ENCODE results near the gene MFSD12.
A peak's percentile ranks its signal among the peaks of the same experiment; 100 is the strongest.

MFSD12 gene

DNA sequence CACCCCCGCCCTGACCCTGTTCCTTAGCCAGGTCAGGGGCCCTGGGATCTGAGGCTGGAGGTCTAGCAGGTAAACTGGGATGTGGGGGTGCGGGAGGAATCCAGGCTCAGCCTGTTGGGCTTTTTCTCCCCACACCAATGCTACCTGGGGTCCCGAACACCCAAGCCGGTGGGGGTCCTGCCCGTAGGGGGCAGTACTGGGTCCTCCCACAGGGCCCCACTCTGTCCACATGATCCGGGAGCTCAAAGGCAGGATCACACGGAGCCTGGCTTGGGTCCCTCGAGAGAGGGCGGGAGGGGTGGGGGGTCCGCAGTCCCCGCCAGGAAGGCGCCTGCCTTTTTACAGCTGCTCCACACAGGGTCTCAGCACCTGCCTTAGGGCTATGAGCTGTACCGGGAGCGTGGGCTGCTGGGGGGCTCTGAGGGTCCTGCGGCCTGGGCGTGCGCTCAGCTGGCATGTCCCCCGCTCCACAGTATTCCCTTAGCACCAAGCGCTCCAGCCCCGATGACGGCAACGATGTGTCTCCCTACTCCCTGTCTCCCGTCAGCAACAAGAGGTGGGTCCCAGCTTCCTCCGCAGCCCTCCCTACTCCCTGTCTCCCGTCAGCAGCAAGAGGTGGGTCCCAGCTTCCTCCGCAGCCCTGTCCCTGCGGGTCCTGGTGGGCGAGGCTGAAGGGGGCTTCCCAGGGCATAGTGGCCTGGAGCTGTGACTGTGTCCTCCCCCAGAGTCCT is 30.7 kb downstream of the MFSD12 start:
- no peak for DNase-seq

GRCh38 chr19:3524904-3525451 is 32.4 kb downstream of the MFSD12 start:
- no peak for DNase-seq

DNA sequence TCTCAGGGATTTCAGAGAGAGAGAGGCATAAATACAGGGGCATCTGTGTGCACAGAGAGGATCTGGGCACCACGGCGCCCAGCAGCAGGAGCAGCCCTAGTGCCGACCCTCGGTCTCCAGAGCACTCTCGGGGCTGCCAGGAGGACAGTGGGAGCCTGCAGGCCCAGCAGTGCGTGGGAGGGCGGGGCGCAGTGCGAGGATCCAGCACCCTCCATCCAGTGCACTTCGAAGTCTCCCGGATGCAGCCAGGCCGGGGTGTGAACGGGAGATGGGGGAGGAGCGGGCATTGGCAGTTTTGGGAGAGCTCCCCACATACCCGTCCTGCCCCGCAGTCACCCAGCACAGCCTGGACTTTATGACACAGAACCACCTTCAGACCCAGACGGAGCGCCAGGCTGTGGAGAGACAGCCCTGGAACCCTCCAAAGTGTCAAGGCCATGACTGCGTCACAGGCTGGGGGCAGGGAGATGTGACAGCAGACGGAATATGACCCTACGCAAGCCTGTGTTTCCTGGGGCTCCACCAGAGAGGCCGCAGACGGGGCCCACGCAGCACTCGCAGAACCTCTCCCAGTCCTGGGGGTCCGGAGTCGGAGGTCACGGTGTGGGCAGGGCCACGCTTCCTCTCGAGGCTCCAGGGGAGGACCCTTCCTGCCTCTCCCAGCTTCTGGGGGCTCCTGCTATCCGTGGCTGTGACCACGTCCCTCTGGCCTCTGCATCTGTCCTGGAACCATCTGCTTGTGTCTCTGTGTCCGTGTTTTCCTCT is 33.1 kb downstream of the MFSD12 start:
- DNase-seq, result no peak

DNA sequence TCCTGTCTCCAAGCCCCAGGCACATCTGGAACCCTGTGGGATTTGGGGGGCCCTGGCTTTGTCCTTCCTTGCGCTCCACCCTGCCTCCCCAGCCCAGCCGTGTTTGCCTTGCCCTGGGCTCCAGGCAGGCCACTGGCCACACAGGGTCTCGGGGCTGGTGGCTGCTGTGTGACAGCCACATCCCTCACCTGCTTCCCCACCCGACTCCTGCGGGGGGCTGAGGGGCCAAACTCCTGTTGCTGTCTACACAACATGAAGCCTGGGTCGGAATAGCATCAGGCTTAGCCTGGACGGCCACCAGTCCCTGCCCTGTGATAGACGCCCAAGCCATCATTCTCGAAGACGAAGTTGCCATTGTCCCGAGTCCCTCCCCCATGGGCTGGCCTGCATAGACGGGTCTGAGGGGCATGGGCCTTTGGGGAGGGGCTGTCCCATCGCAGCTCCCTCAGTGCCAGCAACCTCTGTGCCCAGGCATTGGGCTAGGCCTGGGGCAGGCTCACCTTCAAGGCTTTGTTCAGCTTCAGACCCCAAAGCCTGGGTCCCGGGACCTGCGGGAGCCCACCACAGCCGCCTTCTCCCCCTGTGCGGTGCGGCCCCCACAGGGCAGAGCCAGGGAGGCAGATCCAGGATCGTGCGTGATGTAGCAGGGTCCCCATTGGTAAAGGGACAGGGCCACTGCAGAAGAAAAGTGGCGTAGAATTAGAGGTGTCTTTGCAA is 33.9 kb downstream of the MFSD12 start:
- no peak for DNase-seq

GRCh38 chr19:3522421-3523360 is 34.7 kb downstream of the MFSD12 start:
- no peak for DNase-seq

DNA sequence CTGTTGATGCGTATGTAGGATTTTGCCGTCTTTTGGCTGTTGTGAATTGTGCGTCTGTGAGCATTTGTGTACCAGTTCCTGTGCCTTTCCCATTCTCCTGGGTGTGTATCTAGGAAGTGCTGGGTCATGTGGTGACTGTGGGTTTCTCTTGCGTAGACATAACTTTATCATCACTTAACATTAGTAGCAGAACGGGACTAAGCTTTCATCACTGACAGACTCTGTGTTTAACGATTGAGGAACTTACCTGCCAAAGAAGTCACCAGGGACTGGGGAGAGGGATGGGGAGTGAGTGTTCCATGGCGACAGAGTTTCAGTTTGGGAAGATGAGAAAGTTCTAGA is 36.3 kb downstream of the MFSD12 start:
- DNase-seq, result no peak

GRCh38 chr19:3520166-3521103 is 37.0 kb downstream of the MFSD12 start:
- DNase-seq, result no peak

GRCh38 chr19:3519126-3519525 is 38.3 kb downstream of the MFSD12 start:
- no peak for DNase-seq

DNA sequence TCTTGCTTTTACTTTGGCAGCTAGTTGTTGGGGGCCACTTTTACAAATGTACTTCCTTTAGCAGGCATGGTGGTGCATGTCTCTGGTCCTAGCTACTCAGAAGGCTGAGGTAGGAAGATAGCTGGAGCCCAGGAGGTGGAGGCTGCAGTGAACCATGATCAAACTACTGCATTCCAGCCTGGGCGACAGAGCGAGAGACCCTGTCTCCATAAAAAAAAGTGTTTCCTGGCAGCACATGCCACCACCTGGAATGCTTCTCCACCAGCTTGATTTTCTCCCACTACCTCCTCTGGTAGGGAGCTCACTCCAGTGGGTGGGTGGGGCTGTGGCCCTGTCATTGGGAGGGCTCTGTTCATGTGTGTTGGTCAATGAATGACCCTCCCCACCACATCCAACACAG is 38.7 kb downstream of the MFSD12 start:
- no peak for DNase-seq

DNA sequence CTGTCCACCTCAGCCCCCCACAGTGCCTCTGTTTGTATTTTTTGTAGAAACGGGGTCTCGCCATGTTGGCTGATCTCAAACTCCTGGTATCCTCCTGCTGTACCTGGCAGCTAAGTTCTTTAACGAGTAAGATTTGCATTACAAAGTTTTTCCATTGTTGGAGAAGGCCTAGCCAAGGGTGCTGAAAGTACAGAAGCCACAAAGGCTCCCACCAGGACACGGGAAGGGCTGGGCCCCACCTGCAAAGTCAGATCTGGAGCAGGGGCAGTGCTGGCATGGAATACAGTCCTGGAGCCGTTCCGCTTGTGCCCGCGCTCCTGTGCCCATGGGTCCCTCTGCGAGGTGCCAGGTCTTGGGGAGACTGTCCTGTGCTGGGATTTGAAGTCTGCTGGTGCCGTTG is 39.1 kb downstream of the MFSD12 start:
- no peak for DNase-seq

GRCh38 chr19:3517638-3518037 is 39.7 kb downstream of the MFSD12 start:
- no peak for DNase-seq

DNA sequence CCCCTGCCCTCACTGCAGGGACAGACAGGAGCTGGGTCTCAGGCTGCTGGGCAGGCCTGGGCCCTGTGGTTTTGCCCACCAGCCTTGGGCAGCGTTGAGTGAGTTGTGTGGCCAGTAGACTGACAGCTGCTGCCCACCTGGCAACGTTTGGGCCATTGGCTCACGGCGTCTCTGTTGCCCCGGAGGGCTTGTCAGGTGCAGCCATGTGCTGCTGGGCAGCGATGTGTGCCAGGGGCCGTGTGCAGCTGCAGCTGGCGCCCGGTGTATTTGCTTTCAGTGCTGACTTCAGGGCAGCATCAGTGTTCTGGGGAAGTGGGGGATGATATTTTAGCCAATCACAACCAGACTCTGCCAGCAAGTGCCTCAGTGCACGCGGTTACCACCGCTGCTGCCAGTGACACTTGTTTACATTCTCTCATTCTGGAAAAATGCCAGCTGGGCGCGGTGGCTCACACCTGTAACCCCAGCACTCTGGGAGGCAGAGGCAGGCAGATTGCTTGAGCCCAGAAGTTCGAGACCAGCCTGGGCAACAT is 40.6 kb downstream of the MFSD12 start:
- DNase-seq, result peak in 11 of 51 donors; percentile 10 to 37 (median 23)

DNA sequence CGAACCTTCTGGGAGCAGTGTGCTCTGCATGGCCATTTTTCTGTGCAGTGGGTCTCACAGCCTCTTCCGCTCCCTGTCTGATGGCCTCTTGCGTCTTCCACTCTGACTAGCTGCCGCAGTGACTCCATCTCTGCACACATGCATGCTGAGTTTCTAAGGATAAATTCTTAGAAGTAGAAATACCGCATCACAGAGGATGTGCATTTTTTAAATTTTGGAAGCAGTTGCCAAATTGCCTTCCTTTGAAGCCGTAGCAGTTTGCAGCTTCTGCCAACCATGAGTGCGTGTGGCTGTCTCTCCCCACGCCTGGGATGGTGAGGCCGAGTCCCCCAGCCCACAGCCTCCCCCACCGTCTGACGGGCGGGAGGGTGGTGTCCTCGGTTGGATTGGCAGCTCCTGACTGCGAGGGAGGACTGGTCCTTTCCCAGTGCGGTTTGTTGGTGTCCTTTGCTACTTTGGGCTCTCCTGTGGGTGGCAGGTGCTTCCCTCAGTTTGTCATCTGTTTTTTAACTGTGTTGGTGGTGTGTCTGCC is 41.4 kb downstream of the MFSD12 start:
- peak in 1 of 51 donors; percentile 41 for DNase-seq

DNA sequence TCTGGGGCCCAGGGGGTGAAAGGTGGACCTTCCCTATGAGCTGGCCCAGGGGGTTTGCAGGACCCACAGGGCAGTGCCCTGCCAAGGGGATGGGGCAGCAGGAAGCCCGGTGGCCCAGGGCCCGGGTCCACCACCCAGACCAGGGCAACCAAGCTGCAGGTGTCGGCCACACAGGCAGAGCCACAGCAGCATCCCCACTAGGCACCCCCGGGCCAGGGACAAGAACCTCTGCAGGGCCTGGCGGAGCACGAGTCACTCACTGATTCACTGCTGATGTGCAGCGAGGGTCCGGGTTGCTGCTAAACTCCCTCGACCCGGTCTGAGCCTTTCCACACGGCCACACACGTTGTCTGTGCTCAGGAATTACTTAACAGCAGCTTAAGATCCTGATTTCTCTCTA is 42.5 kb downstream of the MFSD12 start:
- no peak for DNase-seq

- peak in 4 of 51 donors; percentile 12 to 41 (median 18) for DNase-seq
These were observed 43.9 kb downstream of the MFSD12 start for GRCh38 chr19:3513229-3514140.

- DNase-seq, result peak in 10 of 51 donors; percentile 10 to 46 (median 20)
These were observed 44.7 kb downstream of the MFSD12 start for GRCh38 chr19:3512562-3513228.

- no peak for DNase-seq
These were observed 45.7 kb downstream of the MFSD12 start for GRCh38 chr19:3511506-3512251.
